ENCODE data around the gene FAM25A.
"Not testable (repeated sequence)": the region's sequence is repeated elsewhere in the genome, so short reads cannot be mapped to it uniquely, and the experiment has no call there.

FAM25A gene

GRCh38 chr10:87014986-87015716 is 4.9 kb upstream of the FAM25A start:
- not testable (repeated sequence) for DNase-seq

GRCh38 chr10:87018127-87018526 is 2.0 kb upstream of the FAM25A start:
- DNase-seq = not testable (repeated sequence)

GRCh38 chr10:87019066-87019465 is 1.0 kb upstream of the FAM25A start:
- DNase-seq = not testable (repeated sequence)

- not testable (repeated sequence) for DNase-seq
Measured at GRCh38 chr10:87019504-87019903, 590 bp upstream of the FAM25A start.

GRCh38 chr10:87025285-87025958 is 5.3 kb downstream of the FAM25A start:
- not testable (repeated sequence) for DNase-seq

GRCh38 chr10:87026747-87027508 is 6.8 kb downstream of the FAM25A start:
- DNase-seq = not testable (repeated sequence)

- DNase-seq = not testable (repeated sequence)
Measured at GRCh38 chr10:87030419-87030818, 10.3 kb downstream of the FAM25A start.

GRCh38 chr10:87030912-87031635 is 11.0 kb downstream of the FAM25A start:
- DNase-seq = no peak

GRCh38 chr10:87036623-87037022 is 16.5 kb downstream of the FAM25A start:
- DNase-seq = no peak

GRCh38 chr10:87038286-87038717 is 18.2 kb downstream of the FAM25A start:
- DNase-seq = no peak

- no peak for DNase-seq
Measured at GRCh38 chr10:87038786-87039185, 18.7 kb downstream of the FAM25A start.

GRCh38 chr10:87043579-87043978 is 23.5 kb downstream of the FAM25A start:
- not testable (repeated sequence) for DNase-seq

GRCh38 chr10:87045434-87045938 is 25.4 kb downstream of the FAM25A start:
- DNase-seq = no peak

GRCh38 chr10:87053111-87053510 is 33.0 kb downstream of the FAM25A start:
- peak; percentile 84 for DNase-seq

GRCh38 chr10:87053577-87054181 is 33.6 kb downstream of the FAM25A start:
- no peak for DNase-seq

GRCh38 chr10:87054373-87055295 is 34.5 kb downstream of the FAM25A start:
- no peak for DNase-seq

- DNase-seq = no peak
Measured at GRCh38 chr10:87058171-87058570, 38.1 kb downstream of the FAM25A start.

GRCh38 chr10:87059401-87059800 is 39.3 kb downstream of the FAM25A start:
- DNase-seq = no peak

- DNase-seq = no peak
Measured at GRCh38 chr10:87060280-87060928, 40.3 kb downstream of the FAM25A start.

GRCh38 chr10:87064651-87065050 is 44.6 kb downstream of the FAM25A start:
- no peak for DNase-seq

GRCh38 chr10:87066178-87066577 is 46.1 kb downstream of the FAM25A start:
- DNase-seq = no peak

Measured in NCI-H1694 (cell line).